Neural crest cell (in vitro differentiated cells): ENCODE measurements around the gene FBXO31. TPM values are rescaled to one million over a fixed set of nuclear protein-coding genes. Genes with fewer than 3 reads are reported as not detected.

Experiments
- DNase-seq: peaks from one replicate; pipeline ENCODE4 v3.0.0; 2021; ENCODE audit warnings: low read depth, mixed read lengths, low spot score
- H3K27ac Mint-ChIP-seq: one replicate; pipeline ENCODE4 v1.8.0; 2021; ENCODE audit warnings: mild to moderate bottlenecking, mixed read lengths; ENCODE audit not compliant: unreplicated experiment
- H3K27me3 Mint-ChIP-seq: 2 replicates; pipeline ENCODE4 v1.8.0; 2021; ENCODE audit warnings: low read depth, mild to moderate bottlenecking, mixed read lengths
- H3K36me3 Mint-ChIP-seq: 2 replicates; pipeline ENCODE4 v1.8.0; 2021; ENCODE audit warnings: low read depth, mild to moderate bottlenecking, mixed read lengths
- H3K4me1 Mint-ChIP-seq: 2 replicates; pipeline ENCODE4 v1.8.0; 2021; ENCODE audit warnings: mixed read lengths
- H3K4me3 Mint-ChIP-seq: one replicate; pipeline ENCODE4 v1.8.0; 2021; ENCODE audit warnings: mild to moderate bottlenecking, mixed read lengths
- H3K9me3 Mint-ChIP-seq: 2 replicates; pipeline ENCODE4 v1.8.0; 2021; ENCODE audit warnings: mixed read lengths
- CTCF ChIP-seq: fragments of 200-600 bp; sonication (generic); conservative IDR thresholded peaks from 2 replicates; pipeline ENCODE4 v1.5.0; 2021; ENCODE audit warnings: antibody characterized with exemption, mild to moderate bottlenecking
- total RNA-seq: library from RNA; stranded (reverse); gene quantifications from 2 replicates; pipeline ENCODE4 v1.2.1, GENCODE V29; 2021

Gene FBXO31
- total RNA-seq, 1 donor from 2014 or later = 23.7 TPM

- no peak for DNase-seq
- Mint-ChIP-seq H3K36me3 (peaks cover 16% of the 10 kb centered on the region), H3K9me3 (no peaks in the 10 kb centered on the region), H3K27ac (no peak overlapping the region), H3K27me3 (no peaks in the 10 kb centered on the region), H3K4me3 (no peak overlapping the region), H3K4me1 (peaks cover 18% of the 10 kb centered on the region)
- TF ChIP-seq CTCF = no peak
Measured at GRCh38 chr16:87424266-87424665, 40.7 kb upstream of the FBXO31 start.

DNA sequence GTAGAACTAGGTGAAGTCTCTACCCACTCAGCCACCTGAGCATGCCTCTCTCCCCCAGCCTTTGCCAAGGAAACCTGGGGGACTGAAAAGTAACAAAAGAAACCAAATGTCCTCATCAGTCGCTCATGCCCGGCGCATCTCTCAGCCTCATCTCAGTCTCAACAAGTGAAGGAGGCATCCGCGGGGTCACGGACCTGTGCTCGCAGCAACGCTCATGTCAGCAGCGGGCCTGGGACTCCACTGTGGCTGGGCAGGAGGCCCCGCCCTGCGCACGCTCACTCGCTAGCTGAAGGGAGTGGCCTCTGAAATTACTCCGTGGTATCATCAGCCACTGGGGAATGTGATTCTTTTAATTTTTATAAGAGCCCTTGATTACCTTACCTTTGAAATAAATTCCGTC is 39.9 kb upstream of the FBXO31 start:
- TF ChIP-seq CTCF = no peak
- Mint-ChIP-seq H3K4me3 (no peak overlapping the region), H3K27ac (no peak overlapping the region), H3K9me3 (no peaks in the 10 kb centered on the region), H3K27me3 (no peaks in the 10 kb centered on the region), H3K36me3 (peaks cover 16% of the 10 kb centered on the region), H3K4me1 (peaks cover 18% of the 10 kb centered on the region)
- DNase-seq = no peak

GRCh38 chr16:87422106-87422505 is 38.5 kb upstream of the FBXO31 start:
- peaks cover 18% of the 10 kb centered on the region for H3K4me1 Mint-ChIP-seq
- no peak for DNase-seq
- H3K36me3 Mint-ChIP-seq = peaks cover 16% of the 10 kb centered on the region
- H3K27me3 Mint-ChIP-seq = no peaks in the 10 kb centered on the region
- TF ChIP-seq CTCF = no peak
- no peak overlapping the region for H3K27ac Mint-ChIP-seq
- no peaks in the 10 kb centered on the region for H3K9me3 Mint-ChIP-seq
- no peak overlapping the region for H3K4me3 Mint-ChIP-seq

DNA sequence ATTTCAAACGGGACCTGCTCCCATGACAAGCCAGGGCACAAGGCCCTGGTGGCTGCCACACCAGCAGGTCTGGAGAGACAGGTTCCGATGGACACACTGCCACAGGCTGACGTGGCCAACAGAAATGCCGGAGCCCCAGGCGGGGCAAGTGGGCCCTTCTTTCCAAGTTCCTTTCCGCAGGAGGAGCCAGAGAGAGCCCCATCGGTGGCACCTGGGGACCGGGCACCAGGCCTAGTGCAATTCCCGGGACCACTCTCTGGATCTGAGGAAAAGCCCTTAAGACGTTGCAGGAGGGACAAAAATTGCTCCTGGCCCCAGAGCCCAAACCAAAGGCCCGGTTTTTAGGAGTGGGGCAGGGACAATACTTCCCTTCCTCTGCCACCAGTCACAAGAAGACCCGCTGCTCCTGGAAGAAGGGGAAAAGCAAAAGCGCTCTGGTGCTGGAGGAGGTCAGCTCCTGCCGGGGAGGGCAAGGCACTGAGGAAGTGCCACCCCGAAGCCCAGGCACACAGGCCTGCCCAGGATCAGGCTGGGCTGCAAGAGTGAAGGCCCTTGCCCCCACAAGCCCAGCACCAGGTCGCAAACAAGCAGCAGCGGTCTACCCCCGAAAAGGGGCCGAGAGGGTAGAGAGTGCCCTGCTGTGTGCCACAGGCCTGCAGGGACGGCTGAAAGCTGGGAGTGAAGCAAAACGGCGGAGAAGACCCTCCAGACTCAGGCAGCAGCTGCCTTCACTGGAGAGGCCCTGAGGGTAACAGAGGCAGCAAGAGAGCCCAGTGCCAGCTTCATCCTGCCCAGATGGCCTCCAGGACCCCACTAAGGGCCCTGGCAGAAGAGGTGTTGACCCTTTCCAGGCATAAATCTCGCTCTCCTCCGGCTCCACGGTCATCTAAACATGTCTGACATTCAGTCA is 37.7 kb upstream of the FBXO31 start:
- Mint-ChIP-seq H3K27ac (no peak overlapping the region), H3K9me3 (no peaks in the 10 kb centered on the region), H3K36me3 (peaks cover 16% of the 10 kb centered on the region), H3K4me3 (no peak overlapping the region), H3K27me3 (no peaks in the 10 kb centered on the region), H3K4me1 (peaks cover 13% of the 10 kb centered on the region)
- DNase-seq = no peak
- no peak for TF ChIP-seq CTCF

DNA sequence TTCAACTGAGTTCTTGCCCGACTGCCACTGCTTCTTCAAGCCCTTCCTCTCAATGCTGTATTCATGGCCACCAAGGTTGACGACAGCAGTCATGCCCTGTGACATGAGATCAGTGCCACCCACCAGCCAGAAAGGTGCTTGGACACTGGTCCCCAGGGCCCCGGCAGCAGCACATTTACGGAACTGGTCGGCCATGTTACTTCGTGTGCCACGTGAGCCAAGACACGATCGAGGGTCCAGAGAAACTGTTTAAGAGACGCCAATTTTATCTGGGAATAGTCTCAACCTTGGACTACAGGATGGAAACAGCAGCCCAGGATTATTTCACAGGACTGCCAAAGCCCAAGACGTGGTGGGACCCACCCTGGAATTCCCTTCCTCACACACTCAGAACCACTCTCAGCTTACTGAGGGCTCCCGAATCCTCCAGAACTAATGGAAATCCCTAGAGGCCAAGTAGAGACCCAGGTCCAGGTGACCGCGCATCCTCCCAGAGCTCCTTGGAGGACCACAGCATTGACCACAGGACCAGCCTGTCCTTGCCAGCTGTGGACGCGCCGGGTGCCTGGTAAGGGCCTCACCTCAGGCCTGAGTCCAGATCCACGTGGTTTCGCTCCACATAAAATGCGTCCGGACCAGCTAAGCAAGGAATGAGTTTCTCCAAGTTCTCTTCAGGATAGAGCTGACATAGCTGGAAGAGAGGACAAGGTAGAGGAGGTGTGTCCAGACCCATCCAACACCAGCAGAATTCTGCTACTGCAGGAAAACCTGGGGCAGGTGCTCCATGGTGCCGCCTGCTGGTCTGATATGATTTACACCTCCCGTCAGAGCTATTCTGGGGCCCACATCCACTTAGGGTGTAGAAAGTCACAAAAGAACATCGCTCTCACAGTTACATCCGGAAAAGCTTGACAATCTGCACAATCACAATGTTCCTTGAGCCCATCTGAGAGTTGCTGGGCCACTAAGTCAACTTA is 36.7 kb upstream of the FBXO31 start:
- no peaks in the 10 kb centered on the region for H3K9me3 Mint-ChIP-seq
- TF ChIP-seq CTCF = no peak
- no peak overlapping the region for H3K27ac Mint-ChIP-seq
- peaks cover 16% of the 10 kb centered on the region for H3K36me3 Mint-ChIP-seq
- DNase-seq = no peak
- peaks cover 10% of the 10 kb centered on the region for H3K4me1 Mint-ChIP-seq
- H3K4me3 Mint-ChIP-seq = no peak overlapping the region
- H3K27me3 Mint-ChIP-seq = no peaks in the 10 kb centered on the region
